Measurements from ENCODE around the gene NOS3. TPM values are rescaled to one million over a fixed set of nuclear protein-coding genes. Genes with fewer than 3 reads are reported as not detected.

The NOS3 gene
- total and polyA plus RNA-seq, 10 donors: 11.9 to 455 (median 164) TPM

- Histone ChIP-seq H3K4me1 (peaks cover 0 to 26% (median 11%) of the 10 kb centered on the region in 6 donors), H3K36me3 (peaks cover 0 to 69% (median 35%) of the 10 kb centered on the region in 6 donors), H3K27ac (no peak overlapping the region), H3K9me3 (no peaks in the 10 kb centered on the region), H3K4me3 (no peak overlapping the region), H3K27me3 (replicated peaks in 1 of 7) (no peaks in the 10 kb centered on the region)
- TF ChIP-seq POLR2A (IDR thresholded peaks at IDR 0.05) (no peak), POLR2AphosphoS5 (IDR thresholded peaks at IDR 0.05) (no peak)
- TF ChIP-seq, protein P1, sequence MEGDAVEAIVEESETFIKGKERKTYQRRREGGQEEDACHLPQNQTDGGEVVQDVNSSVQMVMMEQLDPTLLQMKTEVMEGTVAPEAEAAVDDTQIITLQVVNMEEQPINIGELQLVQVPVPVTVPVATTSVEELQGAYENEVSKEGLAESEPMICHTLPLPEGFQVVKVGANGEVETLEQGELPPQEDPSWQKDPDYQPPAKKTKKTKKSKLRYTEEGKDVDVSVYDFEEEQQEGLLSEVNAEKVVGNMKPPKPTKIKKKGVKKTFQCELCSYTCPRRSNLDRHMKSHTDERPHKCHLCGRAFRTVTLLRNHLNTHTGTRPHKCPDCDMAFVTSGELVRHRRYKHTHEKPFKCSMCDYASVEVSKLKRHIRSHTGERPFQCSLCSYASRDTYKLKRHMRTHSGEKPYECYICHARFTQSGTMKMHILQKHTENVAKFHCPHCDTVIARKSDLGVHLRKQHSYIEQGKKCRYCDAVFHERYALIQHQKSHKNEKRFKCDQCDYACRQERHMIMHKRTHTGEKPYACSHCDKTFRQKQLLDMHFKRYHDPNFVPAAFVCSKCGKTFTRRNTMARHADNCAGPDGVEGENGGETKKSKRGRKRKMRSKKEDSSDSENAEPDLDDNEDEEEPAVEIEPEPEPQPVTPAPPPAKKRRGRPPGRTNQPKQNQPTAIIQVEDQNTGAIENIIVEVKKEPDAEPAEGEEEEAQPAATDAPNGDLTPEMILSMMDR (IDR thresholded peaks at IDR 0.05 in 8 of 11, conservative IDR thresholded peaks at IDR 0.05 in 3 of 11): no peak
- 85 to 94% (median 91%) methylated on average over 15 to 21 of the region's 21 CpGs for WGBS, 5 donors
- DNase-seq: no peak
- intact Hi-C loops (cut with DNase I; ENCODE audit: low total_unique reads): no loop called here
Measured at GRCh38 chr7:151035026-151035717, 44.4 kb downstream of the NOS3 start.

- no peak overlapping the region for H3K27ac ChIP-seq
- H3K9me3 ChIP-seq: no peaks in the 10 kb centered on the region
- H3K27me3 ChIP-seq (replicated peaks in 1 of 7): no peaks in the 10 kb centered on the region
- H3K4me1 ChIP-seq: peaks cover 0 to 19% (median 11%) of the 10 kb centered on the region in 6 donors
- intact Hi-C loops (cut with DNase I; ENCODE audit: low total_unique reads): no loop called here
- peaks cover 0 to 69% (median 35%) of the 10 kb centered on the region in 6 donors for H3K36me3 ChIP-seq
- DNase-seq: no peak
- WGBS, 5 donors: 91 to 98% (median 96%) methylated on average over 15 to 17 of the region's 17 CpGs
- no peak overlapping the region for H3K4me3 ChIP-seq
- TF ChIP-seq POLR2A (IDR thresholded peaks at IDR 0.05) (no peak), POLR2AphosphoS5 (IDR thresholded peaks at IDR 0.05) (no peak)
- TF ChIP-seq, protein P1 (IDR thresholded peaks at IDR 0.05 in 8 of 11, conservative IDR thresholded peaks at IDR 0.05 in 3 of 11): no peak
Measured at GRCh38 chr7:151035902-151036301, 45.1 kb downstream of the NOS3 start.

DNA sequence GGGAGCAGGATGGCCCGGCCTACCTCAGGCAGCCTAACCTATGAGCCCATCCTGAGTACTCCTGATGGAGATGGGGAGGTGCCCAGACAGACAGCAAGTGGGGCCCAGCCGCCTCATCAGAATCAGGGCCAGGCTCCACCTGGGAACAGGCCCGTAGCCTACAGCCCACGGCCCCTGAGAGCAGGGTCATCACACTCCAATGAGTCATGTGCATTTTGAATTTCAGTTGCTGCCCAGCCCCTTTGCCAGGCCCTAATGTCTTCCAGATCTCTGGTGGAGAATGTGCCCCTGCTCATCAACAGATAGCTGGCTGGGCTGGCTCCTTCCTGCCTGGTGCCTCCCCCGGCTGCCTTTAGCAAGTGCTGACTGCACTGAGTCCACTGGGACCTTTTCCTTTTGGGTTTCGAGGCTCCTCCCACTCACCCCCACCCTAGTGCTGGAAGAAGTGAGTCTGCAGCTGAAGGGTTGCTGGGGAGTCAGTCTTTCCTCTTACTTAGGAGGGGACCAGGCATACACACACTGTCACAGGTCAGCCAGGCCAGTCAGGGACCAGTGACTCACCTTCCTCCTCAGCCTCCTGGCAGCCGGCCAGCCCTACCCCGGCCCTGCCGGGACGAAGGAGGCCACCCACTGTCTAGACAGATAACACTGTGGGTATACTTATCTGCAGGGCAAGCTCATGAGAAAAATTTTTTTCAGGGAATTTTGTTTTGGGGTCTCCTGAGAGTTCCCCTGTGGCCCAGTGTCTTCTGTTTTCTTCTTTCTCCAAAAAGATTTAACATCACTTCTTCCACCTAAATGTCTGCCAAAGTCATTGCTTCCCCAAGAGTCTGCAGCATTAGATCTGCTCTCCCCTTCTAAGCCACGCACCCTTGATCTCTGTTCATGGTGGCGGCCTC, 48.4 kb downstream of the NOS3 start:
- H3K9me3 ChIP-seq: no peaks in the 10 kb centered on the region
- no peak overlapping the region for H3K4me3 ChIP-seq
- WGBS, 5 donors: 41 to 49% (median 45%) methylated on average over 12 of the region's 12 CpGs
- H3K27ac ChIP-seq: peak overlapping the region in 2 of 8 donors; percentile 5 to 36
- H3K36me3 ChIP-seq: peaks cover 0 to 68% (median 39%) of the 10 kb centered on the region in 6 donors
- intact Hi-C loops (cut with DNase I; ENCODE audit: low total_unique reads): no loop called here
- peak in 2 of 3 donors; percentile 21 to 50 for TF ChIP-seq POLR2AphosphoS5 (IDR thresholded peaks at IDR 0.05)
- TF ChIP-seq POLR2A (IDR thresholded peaks at IDR 0.05): no peak
- TF ChIP-seq, protein P1 (IDR thresholded peaks at IDR 0.05 in 8 of 11, conservative IDR thresholded peaks at IDR 0.05 in 3 of 11): no peak
- no peak for DNase-seq
- peaks cover 0 to 18% (median 11%) of the 10 kb centered on the region in 6 donors for H3K4me1 ChIP-seq
- H3K27me3 ChIP-seq (replicated peaks in 1 of 7): no peaks in the 10 kb centered on the region

Measured in spleen (tissue), 11 donors.